Activated CD4-positive, alpha-beta T cell treated with anti-CD3 and anti-CD28 coated beads for 48 hours (primary cell): ENCODE data around the gene ZNF407.

Source experiments
- DNase-seq: peaks from one replicate; pipeline ENCODE4 v3.0.0-alpha.2; 2020

Gene ZNF407

DNA sequence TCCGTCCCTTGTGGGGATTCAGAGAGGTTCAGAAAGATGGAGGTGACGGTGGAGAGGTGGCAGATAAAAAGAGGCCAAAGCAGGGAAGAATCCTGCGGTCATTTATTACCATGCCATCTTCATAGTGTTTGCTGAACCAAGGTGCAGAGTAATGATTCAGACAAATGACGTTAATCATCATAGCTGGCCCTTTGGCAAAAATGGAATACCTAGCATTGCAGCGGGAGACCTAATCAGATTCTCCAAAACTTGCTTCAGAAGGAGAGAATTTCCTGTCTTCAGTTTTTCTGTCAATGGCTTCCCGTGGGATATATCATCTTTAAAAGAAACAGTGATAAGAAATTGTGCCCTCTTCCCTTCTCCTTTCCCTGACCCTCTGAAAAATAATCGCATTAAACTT, 435.8 kb downstream of the ZNF407 start:
- DNase-seq = no peak

DNA sequence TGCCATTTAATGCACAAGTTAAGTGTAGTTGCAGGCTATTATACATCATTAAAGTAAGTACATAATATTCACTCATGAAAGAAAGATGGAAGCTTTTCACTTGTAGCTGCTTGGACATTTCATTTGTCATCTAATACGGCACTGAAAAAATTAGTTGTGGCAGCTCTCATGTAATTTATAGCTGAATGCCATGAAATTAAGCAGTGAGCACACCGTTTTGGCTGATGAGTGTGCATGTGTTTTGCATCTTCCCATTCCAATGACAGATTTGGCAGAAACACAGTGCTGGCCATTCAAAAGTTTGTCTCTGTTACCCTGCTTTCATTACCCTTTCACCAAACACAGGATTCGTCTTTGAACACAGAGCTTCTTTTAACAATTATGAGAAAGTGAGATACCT, 437.3 kb downstream of the ZNF407 start:
- no peak for DNase-seq

- DNase-seq = no peak
Observed at GRCh38 chr18:75035928-75036327, 438.3 kb downstream of the ZNF407 start.

DNA sequence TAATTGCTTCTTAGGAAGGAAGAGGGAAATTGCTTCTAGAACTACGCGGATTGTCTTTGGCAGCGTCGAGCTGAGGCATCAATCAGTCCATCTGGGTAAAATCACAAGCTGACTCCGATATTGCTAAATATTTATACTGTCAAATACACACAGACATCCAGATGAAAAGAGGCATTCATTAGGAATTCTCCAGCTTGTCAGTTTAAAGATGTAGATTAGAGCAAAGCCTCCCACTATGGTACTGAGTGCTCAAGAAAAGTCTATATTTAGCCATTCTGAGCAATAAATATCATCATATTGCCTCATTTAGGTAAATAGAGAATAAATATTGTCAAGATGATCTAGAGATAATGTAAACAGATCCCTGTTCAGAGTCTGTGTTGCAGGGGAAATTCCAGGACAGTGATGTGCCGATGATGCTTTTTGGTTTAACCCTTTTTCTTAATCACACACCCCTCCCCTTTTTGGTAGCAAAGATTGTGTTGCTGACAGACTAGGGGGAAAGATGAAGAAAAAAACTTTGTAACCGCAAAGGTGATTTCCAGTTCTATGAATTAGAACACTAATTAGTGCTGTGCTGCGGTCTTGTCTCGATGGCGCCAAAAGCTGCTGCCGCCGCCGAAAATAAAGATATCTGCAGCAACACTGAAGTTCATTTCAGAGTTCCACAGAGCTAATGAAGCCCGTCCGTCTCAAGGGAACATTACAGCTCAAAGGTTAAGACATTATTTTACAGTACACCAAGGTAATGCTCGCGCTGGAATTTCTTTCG, 439.4 kb downstream of the ZNF407 start:
- DNase-seq = no peak

DNA sequence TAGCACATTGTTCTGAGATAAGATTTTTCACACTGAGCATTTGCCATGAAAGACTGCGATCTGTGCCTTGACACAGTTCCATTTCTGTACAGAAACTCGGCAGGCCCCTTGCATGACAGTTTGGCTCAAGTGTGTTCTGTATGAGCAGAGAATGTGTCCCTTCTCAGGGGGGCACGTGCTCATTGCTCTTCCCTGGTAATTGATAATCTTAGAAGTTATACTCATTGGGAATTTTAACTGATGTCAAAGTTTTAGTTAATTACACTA, 440.0 kb downstream of the ZNF407 start:
- DNase-seq = no peak

- DNase-seq = no peak
Observed at GRCh38 chr18:75041586-75041985, 443.9 kb downstream of the ZNF407 start.

DNA sequence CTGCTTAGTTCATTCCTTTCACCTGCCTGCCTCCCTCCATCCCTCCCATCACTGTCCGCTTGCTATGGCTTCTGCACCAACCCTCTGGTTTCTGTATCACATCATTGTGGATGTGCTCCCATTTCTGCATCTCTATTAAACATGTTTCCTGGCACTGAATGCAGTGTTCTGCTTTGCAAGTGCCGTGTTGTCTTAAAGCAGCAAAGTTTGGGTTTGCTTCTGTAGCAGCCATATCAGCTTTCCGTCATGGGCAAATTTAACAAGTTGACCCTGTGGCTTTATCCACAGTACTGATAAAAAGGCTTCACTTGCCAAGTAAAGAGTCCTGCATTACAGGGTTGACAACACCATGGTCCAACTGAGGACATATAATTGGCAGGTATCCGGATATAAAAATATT, 445.8 kb downstream of the ZNF407 start:
- no peak for DNase-seq

- DNase-seq = no peak
Observed at GRCh38 chr18:75044296-75044695, 446.6 kb downstream of the ZNF407 start.

DNA sequence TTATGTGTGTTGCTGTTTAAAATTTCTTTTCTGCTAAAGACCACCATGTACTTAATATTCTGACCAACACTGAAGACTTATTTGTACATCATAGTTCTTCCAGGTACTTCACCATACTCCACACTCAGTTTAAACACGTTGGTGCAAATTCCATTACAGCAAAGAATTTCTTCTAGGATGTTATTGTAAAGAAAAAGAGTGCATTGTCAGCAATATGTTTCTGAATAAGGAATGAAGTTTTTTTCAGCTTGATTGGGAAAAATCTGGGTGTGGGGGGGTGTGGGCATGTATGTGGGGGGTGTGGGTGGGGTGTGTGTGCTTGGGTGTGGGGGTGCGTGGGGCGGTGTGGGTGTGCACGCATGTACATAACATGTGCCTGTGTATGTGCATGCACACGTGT, 447.1 kb downstream of the ZNF407 start:
- no peak for DNase-seq

DNA sequence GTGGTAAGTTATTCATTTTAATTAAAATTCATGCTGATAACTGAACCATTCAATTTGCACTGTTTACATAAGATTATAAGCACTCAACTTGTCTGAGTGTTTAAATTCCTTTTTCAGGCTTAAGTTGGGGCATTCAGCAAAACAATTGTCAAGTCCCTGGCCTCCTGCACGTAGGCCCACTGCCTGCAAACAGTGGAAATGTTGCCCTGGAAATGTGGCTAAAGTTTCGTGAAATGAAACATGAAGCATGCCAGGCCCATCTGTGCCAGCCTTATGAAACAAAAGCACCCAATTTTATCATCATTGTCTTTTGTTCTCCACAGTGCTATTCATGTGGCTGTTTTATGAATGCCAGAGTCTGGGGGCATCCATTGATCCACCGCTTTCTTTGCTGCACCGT, 447.6 kb downstream of the ZNF407 start:
- no peak for DNase-seq

DNA sequence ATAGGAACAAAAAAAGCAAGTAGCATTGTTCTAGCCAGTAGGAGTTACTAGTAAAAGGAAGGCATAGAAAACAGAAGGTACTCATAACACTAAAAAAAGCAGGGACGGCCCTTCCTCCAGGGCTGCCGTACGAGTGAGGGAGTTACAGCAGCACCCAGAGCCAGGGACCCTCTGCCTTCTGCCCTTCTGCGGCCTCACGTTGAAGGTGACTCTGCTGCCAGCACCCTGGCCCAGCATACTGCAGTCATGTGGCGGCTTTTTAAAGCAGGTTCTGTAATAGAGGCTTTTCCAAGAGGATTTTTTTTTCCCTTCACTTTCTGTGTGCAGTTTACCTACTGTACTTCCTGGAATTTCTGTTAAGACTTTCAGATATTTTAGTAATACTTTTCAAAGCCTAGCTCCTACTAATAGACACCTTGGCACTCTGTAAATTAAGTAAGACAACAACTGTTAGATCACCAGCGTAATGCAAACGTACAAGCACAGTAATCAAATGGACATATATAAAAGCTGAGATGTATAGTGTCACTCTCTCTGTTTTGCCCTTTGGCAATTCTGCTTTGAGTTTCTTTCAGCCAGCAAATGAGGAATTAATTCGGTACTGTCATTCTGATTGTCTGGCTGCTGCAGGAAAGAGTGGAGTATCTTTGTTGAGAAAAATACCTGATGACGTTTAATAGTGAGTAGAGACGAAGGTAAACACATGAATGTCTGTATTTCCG, 449.7 kb downstream of the ZNF407 start:
- no peak for DNase-seq

DNA sequence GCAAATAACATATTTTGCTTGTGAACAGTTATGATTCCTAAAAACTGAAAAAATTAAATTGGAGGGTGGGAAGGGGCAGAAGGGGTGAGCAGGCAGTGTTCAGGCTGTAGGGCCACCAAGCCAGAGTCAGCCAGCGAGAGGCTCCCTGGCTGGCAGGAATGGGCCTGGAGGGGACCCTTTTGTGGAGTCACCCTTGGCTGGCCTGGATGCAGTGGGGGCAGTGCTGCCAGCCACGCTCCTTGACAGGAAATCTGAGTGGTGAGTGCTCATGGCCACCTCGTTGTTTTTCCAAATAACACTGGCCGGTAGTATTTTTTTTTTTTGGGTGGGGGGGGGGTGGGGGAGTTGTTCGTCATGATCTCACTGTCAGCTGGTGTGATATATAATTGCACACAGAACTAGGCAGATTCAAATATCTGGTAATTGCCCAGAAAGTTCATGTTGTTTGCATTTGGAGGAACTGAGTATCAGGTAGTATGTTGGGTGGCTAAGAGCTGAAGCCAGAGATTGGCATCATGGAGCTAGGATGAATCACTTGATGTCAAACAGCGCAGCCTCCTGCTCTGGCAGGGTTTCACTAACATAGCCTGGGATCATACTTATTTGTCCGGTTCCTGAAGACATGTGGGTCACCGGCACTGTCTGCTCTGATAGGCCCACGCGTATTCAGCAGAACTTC, 451.2 kb downstream of the ZNF407 start:
- DNase-seq = no peak

DNA sequence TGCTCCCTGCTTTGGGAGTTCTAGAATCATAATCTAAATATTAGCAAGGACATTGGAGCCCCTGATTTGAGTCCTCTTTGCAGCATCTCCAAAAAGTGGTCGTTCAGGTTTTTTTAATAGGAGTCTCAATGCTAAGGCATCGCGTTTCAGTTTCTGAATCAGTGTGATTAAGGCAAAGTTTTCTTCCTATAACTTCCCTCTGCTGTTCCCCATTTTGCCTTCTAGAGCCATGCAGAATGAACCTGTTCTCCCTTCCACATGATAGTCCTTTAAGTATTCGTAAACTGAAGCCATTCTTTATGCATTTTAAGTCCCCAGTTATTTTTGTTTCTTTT, 451.8 kb downstream of the ZNF407 start:
- DNase-seq = no peak

DNA sequence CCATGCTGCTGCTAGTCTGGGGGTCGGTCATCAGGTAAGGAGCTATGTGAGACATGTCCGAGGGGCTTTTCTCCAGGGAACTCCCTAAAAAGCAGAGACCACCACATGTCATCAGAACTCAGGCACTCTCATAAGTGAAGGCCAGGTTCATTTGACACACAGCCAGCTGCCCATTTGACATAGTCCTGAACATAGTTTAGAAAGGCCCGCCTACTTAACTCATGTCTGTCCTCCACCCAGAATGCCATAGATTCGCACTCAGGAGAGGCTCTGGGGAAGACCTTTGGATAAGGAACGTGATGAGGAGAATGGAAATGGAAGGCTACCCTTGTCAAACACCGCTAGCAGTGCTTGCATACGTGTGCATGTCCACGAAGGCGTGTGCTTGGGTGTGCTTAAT, 454.1 kb downstream of the ZNF407 start:
- DNase-seq = no peak

GRCh38 chr18:75052475-75052874, 454.8 kb downstream of the ZNF407 start:
- no peak for DNase-seq

DNA sequence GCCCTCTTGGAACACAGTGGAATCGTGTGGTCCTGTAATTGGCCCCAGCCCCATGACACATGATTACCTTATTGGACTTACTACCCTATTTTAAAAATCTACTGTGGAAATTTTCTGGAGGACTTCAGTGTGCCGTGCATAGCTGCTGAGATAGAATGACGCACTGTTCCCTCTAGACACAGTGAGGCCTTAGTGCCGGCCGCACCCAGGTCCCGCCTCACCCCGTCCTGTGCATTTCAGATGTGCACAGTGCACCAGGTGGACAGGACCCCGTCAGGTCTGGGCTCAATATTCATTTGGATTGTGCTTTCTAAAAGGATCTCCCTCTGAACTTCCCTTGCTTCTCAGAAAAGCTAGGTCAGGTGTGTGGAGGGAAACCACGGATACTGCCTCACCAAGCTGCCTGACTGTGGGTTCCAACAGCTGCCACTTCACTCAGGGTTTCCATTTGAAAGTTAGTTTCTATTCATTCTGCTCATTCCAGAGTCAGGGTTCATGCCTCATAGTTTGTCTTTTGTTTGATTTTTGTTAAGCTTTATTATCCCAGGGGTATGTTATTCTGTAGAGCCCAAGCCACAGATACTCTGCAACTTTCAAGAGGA, 455.5 kb downstream of the ZNF407 start:
- DNase-seq = no peak

GRCh38 chr18:75054046-75054445, 456.4 kb downstream of the ZNF407 start:
- no peak for DNase-seq

- DNase-seq = no peak
Observed at GRCh38 chr18:75054611-75055010, 456.9 kb downstream of the ZNF407 start.

DNA sequence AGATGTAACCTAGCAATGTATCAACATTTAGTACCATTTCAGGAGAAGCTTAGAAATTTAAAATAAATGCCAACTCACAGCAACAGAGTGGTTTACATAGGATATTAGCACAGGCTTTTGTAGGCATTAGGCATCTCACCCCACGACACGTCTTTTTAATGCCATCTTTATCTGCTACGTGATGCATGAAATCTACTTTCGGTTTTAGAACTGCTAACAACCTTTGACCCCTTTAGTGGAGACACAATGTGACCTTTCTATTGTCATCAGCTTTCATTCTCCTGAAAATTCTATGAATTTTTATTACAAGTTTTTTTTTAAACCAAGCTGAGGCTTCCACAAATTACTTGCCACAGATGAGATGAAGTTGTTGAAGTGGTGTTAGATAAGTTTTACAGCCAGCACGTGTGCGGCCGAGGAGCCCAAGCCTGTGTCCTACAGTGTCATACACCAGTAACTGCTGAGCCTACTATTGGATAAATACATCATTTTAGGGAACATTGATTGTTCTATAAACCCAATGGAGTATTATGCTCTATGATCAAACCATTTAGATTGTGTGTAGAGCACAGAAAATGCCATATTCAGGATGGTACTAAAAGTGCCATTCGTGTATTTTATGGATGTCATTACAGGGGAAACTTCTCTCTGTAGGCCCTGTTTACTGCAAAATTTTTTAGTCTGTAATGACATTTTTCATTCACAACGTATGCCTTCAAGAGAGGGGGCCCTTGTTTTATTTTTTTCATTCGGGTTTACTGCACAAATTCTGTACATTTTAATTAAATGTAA, 459.7 kb downstream of the ZNF407 start:
- DNase-seq = no peak

DNA sequence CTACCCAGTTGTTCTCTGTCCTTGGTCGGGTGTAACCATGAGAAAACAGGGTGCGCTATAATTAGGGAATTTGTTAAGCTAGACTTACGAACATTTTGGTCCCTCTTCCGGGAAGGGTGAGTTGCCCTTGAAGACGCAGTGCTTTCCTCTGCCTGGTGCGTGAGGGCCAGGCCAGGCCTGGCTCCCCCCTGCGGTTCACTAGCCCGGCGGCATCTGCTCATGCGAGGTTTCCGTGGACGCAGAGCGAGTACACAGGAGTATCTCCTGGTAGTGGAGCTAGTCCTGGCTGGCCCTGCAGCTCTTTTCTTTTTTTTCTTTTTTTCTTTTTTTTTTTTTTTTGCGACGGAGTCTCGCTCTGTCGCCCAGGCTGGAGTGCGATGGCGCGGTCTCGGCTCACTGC, 462.5 kb downstream of the ZNF407 start:
- DNase-seq = no peak

- no peak for DNase-seq
Observed at GRCh38 chr18:75062297-75062886, 464.7 kb downstream of the ZNF407 start.

DNA sequence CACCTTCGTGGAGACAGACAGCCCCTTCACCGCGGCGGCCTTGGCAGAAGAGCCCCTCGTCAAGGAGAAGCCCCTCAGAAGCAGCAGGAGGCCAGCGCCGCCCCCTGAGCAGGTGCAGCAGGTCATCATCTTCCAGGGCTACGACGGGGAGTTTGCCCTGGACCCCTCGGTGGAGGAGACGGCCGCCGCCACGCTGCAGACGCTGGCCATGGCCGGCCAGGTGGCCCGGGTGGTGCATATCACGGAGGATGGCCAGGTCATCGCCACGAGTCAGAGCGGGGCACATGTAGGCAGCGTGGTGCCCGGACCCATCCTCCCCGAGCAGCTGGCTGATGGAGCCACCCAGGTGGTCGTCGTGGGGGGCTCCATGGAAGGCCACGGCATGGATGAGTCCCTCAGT, 465.5 kb downstream of the ZNF407 start:
- DNase-seq = no peak
